Hepatocyte (in vitro differentiated cells): ENCODE data around the gene PRMT7.

Experiments used
- CTCF ChIP-seq: fragments of 200-600 bp; sonication (generic); IDR thresholded peaks from 2 replicates; pipeline ENCODE4 v1.5.1; 2016; ENCODE audit warnings: antibody characterized with exemption, mild to moderate bottlenecking; ENCODE audit not compliant: poor library complexity
- EZH2 ChIP-seq: fragments of 200-600 bp; sonication (generic); IDR thresholded peaks from 2 replicates; pipeline ENCODE4 v1.6.1; 2016; ENCODE audit warnings: antibody characterized with exemption, mild to moderate bottlenecking, borderline replicate concordance

DNA sequence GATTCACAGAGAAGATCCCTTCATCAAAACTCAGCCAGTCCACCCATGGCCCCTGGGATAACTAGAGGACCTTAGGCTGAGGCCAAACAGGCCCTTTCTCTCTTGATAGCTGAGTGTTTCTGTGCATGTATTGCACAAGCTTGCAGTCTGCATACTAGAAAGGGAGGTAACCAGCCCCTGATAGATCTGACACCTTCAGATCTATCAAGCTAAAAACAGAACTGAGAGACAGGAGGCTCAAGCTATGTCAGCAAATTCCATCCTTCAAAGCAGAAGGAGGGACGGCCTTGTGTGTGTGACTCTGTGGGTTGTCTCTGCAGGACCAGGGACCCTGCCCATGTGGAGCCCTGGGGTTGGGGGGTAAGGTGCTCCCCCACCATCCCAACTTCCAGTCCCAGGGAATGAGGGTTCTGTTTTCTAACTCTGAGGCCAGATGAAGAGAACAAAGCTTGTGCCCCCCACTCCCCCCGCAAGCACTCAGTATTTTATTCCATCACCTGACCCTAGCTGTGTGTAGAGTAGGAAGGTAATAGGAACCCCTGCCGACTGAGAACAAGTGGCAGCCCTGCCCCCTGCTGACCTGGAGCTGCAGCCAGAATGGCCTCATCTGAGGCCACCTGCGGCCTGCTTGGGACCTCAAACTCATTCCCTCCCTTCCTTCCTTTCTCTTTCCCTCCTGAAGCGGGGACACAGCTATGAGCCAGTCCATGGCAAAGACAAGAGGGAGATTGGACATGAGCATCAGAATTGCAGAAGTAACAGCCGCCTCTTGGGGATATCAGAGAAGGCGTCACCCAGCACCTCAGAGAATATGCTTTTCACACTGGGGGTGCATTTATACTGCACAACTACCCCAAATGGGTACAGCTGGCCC is 73.7 kb downstream of the PRMT7 start:
- no peak for TF ChIP-seq CTCF
- no peak for TF ChIP-seq EZH2
